Activated CD8-positive, alpha-beta memory T cell treated with anti-CD3 and anti-CD28 coated beads, Interleukin-2, amount 50 U/mL, for 48 hours (primary cell): ENCODE results near the gene BNC2.

Experiments used
- DNase-seq: peaks from one replicate; pipeline ENCODE4 v3.0.0-alpha.2; 2020

Gene BNC2

DNA sequence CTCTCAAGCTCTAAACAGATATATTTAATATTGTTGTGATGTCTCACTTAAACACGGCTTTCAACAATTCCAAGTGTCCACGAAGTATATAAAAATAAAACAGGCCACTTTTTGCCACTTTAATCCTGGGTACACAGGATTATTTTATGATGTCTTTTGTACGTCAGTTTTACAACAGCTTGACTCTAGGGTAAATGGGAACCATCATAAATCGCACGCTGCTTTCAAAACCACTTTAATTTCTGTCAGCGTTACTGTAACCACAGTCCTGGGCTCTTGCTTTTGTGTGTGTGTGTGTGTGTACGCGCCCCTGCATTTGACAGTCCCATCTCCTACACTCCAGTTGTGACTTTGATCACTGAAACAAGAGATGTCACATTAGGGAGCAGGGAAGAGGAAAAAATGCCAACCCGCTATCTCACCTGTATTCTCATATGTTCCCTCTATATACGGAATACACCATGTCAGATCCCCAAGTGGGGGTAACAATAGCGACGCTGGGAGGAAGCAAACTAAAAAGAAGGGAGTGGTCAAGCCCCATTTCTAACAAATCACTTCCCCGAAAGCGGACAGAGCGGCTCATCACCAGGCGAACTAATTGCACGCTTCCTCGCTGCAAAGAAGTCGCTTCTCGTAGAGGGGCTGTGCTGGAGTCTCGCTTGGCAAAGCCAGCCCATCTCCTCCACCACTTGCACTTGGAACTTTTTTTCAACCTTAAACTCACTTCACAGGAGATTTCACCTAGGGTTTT is 1.2 kb downstream of the BNC2 start:
- no peak for DNase-seq

- no peak for DNase-seq
Measured at GRCh38 chr9:16868701-16869100, 1.8 kb downstream of the BNC2 start.

GRCh38 chr9:16867576-16868311 is 2.7 kb downstream of the BNC2 start:
- DNase-seq, result no peak

- no peak for DNase-seq
Measured at GRCh38 chr9:16866587-16866986, 3.9 kb downstream of the BNC2 start.

DNA sequence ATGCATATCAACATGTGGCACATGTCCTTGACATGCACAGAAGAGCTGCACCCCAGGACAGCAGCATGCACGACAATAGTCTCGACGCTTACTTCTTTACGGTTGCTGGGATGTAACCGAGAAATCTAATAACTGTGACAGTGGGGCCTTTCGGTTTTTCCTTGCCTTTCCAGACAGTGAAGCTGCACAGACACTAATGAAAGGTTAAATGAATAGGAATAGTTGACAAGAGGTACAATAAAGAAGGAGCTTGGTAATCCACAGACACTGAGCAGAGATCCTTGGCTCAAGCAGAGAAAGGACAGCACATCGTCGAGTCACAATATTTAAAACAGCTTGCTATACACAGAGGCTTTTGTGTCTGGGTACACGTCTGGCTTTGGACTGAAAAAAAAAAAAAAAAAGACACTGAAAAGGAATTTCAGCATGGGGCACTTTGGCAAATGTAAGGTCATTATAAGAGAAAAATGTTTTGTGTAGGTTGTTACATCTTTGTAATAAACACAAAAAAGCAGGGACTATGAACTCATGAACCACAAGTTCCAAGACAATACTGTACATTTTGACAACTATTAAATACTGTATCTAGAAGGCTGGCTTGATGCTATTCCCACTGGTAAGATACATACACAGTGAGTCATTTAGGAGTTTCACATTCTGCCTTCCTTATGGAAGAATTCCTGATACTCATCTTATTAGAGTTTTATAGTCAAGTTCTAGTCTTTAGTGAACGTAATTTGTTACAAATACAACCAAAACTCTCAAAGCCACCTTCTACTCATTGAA is 5.6 kb downstream of the BNC2 start:
- DNase-seq, result no peak

GRCh38 chr9:16848179-16848578 is 22.3 kb downstream of the BNC2 start:
- no peak for DNase-seq

GRCh38 chr9:16846986-16847385 is 23.5 kb downstream of the BNC2 start:
- no peak for DNase-seq

DNA sequence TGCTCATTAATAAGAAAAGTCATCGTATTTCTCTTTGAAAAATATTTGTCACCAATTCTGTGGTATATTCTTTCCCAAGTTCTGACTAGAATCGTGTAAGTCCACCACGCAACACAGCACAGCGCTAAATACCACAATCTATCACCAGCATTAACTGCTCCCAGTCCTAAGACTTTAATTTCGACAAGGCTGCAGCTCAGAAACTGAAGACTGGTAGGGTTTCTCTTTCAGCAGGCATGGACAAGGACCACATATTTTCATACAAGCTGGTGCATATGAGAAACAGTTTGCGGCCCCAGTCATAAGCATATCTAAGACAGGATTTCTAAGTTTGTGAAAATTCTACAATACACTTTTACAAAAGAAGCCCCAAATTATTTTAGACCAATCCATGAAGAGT is 24.1 kb downstream of the BNC2 start:
- DNase-seq, result no peak

DNA sequence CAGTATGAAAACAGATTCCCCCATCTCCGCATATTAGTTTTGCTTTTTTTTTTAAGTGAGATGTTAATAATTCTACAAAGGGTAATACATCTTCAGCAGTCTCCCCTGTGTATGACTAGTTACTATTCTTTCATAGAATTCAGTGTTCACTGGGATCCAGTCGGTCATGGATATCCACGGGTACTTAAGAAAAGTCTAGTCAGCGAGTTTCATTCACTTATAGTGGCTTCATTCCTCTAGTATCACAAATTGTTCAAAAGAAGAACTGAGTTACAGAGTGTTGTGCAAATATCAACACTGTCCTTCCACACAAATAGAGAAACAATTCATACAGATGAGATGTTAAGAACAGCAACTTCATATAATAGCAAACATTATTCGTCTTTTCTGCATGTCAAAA is 35.7 kb downstream of the BNC2 start:
- DNase-seq, result no peak

GRCh38 chr9:16833296-16833835 is 37.1 kb downstream of the BNC2 start:
- no peak for DNase-seq

- no peak for DNase-seq
Measured at GRCh38 chr9:16832101-16832500, 38.4 kb downstream of the BNC2 start.

GRCh38 chr9:16830806-16831205 is 39.7 kb downstream of the BNC2 start:
- no peak for DNase-seq

DNA sequence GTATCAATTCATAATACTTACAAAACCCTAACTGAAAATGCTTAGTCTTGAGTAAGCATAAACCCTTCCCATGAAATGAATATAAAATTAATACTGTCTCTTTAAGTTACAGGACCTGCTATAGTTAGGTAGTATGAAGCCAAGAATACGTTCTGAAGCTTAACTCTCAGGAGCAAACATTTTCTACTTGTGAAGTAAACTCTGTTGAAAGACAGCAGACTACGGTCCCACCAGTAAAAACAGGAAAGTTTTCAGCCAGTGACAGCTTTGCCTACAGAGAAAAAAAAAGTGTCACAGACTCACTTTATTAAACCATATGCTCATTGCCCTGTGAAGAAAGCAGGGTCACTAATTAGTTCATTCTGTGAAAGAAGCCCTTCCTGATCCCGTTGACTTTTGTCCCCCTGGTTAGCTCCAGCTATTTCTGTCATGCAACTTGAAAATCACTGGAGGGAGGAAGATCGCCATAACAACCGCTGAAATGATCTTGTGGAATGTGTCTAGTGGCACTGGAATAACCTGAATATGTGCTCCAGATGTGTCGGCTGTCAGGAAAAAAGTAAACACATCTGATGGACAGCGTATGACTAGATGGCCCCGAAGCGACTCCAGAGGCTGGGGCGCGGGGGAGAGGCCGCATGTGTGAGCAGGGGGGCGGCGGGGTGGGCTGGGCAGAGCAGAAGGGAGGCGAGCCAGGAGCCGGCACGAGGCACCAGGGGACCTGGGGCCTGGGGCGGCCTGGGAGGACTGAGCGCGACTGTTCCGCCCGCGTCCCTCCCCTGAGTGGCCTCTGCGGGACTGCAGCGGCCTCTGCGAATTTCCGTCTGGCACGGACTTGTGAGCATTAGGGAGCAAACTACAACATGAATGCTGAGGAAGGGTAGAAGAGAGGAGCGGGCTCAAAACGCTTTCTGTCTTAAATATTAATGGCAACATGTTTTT is 41.9 kb downstream of the BNC2 start:
- no peak for DNase-seq

- DNase-seq, result no peak
Measured at GRCh38 chr9:16825971-16826625, 44.4 kb downstream of the BNC2 start.

GRCh38 chr9:16825331-16825725 is 45.1 kb downstream of the BNC2 start:
- no peak for DNase-seq

- no peak for DNase-seq
Measured at GRCh38 chr9:16824545-16825330, 45.7 kb downstream of the BNC2 start.

- no peak for DNase-seq
Measured at GRCh38 chr9:16823906-16824305, 46.6 kb downstream of the BNC2 start.

- DNase-seq, result no peak
Measured at GRCh38 chr9:16821344-16821743, 49.1 kb downstream of the BNC2 start.

DNA sequence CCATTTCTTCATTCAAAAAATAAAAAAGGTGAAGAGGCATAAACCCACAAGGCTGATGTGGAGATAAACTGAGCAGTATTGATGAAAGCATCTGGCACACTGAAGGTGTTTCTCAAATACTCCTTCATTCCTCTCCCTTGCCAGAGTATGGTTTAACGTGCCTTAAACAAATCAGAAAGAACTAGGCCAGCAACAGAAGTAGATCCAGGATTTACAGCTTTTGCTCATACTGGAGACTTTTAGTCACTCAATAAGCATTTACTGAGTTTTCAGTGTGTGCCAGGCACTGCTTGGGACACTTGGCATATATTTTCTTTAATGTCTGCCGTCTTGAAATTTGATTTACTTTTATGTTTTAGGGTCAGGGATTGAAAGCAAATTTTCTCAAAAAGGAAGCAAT is 53.0 kb downstream of the BNC2 start:
- no peak for DNase-seq

DNA sequence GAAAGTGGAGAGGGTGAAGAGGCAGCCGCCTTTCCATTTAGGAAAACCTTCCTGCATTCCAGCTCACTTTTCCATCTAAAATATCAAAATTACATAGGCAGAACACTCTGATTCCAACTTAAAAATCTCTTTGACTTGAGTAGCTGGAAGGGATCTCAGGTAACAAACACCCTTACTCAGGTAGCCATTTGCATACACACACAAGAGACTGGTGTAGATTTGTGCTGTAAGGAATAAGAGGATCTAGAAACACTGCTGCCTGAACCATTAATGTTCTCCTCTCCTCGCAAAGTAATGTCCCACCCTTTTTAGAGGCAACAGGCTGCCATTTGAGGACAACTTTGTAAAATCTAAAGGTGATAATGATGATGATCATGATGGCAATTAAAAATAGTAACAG is 53.5 kb downstream of the BNC2 start:
- no peak for DNase-seq

DNA sequence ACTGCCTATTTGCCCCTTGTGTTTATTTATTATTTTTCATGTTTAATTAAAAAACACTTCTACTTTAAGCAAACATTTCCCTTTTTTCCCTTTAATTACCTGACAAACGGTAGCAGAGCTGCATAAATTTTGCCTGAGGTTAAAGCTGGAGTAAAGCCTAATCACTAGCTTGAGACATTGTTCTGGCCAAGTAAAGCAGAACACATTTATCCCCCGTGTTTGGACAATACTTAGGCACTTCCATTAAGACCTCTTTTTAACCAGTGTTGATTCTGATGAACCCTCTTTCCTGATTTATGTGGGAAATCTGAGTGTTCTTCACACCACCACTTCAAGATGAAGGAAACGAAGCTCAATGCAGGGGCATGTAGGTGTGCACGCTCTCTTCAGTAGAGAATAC is 54.5 kb downstream of the BNC2 start:
- DNase-seq, result no peak
